Prostate gland (tissue), 2 donors: ENCODE measurements around the gene MAD1L1.

Source experiments
- POLR2A ChIP-seq: fragments of 450-650 bp; IDR thresholded peaks from one replicate; pipeline ENCODE4 v1.6.1; 2016; ENCODE audit warnings: antibody characterized with exemption, mild to moderate bottlenecking
- POLR2AphosphoS5 ChIP-seq: sonication (generic); formaldehyde crosslinking; IDR thresholded peaks from one replicate; pipeline ENCODE4 v1.6.1; 2017; ENCODE audit warnings: antibody characterized with exemption
- TF ChIP-seq, protein P1 (sequence below), 4 experiments: fragments of 200-600 bp in 2 of 4; fragments of 450-650 bp in 2 of 4; sonication (generic) in 2 of 4; IDR thresholded peaks; 1 replicate in 3 of 4; 2 replicates in 1 of 4; pipeline ENCODE4 v1.5.1; 2016 to 2019; ENCODE audit warnings: antibody characterized with exemption in 4 of 4, mild to moderate bottlenecking in 2 of 4, moderate library complexity in 2 of 4

DNA sequence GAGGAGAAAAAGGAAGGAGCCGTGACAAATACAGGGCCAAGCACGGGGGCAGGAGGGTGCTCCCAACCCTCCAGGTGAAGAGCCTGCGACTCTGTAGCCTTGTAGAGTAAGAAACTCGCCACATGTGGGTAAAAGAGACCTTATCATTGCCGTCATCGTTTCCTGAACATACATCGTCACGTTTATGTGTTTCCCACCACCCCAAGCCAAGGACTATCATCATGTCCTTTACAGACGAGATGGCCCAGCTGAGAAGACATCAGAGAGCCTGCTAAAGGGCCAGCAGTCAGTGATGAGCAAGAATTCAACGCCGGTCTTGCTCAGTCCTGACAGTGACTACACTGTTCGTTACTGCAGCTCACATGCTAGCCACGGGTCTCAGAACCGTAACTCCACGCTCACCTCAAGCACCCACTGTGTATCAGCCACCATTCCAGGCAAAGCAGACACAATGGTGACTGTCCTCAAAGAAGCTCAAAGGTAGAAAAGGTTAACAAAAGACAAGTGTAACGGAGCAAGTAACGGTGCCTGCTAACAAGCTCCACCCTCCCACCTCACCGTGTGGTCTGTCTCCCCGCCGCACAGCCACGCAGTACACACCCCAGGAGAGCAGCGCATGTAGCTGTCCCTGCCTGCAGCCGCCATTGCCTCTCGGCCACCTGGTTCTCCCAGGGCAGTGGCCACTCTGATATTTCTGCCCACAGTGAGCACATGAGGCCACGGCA lies 147.8 kb downstream of the MAD1L1 start:
- no peak for TF ChIP-seq POLR2A
- TF ChIP-seq, protein P1, sequence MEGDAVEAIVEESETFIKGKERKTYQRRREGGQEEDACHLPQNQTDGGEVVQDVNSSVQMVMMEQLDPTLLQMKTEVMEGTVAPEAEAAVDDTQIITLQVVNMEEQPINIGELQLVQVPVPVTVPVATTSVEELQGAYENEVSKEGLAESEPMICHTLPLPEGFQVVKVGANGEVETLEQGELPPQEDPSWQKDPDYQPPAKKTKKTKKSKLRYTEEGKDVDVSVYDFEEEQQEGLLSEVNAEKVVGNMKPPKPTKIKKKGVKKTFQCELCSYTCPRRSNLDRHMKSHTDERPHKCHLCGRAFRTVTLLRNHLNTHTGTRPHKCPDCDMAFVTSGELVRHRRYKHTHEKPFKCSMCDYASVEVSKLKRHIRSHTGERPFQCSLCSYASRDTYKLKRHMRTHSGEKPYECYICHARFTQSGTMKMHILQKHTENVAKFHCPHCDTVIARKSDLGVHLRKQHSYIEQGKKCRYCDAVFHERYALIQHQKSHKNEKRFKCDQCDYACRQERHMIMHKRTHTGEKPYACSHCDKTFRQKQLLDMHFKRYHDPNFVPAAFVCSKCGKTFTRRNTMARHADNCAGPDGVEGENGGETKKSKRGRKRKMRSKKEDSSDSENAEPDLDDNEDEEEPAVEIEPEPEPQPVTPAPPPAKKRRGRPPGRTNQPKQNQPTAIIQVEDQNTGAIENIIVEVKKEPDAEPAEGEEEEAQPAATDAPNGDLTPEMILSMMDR (IDR thresholded peaks at IDR 0.05): no peak
- no peak for TF ChIP-seq POLR2AphosphoS5
